Ishikawa (cell line): Measurements from ENCODE around the gene TMEM169.

ENCODE experiments used
- CEBPB ChIP-seq: IDR thresholded peaks from 2 replicates; pipeline ENCODE4 v1.6.1; 2012
- CREB1 ChIP-seq: IDR thresholded peaks from 2 replicates; pipeline ENCODE4 v1.6.1; 2012; ENCODE audit warnings: low read depth
- EGR1 ChIP-seq: IDR thresholded peaks from 2 replicates; pipeline ENCODE4 v1.6.1; 2012
- EP300 ChIP-seq: IDR thresholded peaks from 2 replicates; pipeline ENCODE4 v1.6.1; 2012; ENCODE audit warnings: borderline replicate concordance
- FOXM1 ChIP-seq: IDR thresholded peaks from 2 replicates; pipeline ENCODE4 v1.6.1; 2012; ENCODE audit warnings: low read depth, borderline replicate concordance
- NFIC ChIP-seq: IDR thresholded peaks from 2 replicates; pipeline ENCODE4 v1.6.1; 2012
- RAD21 ChIP-seq: IDR thresholded peaks from 2 replicates; pipeline ENCODE4 v1.6.1; 2012; ENCODE audit warnings: low read depth
- TAF1 ChIP-seq: IDR thresholded peaks from 2 replicates; pipeline ENCODE4 v1.6.1; 2012; ENCODE audit warnings: low read depth, mild to moderate bottlenecking
- TCF12 ChIP-seq: IDR thresholded peaks from 2 replicates; pipeline ENCODE4 v1.6.1; 2012; ENCODE audit warnings: low read depth
- TEAD4 ChIP-seq: IDR thresholded peaks from 2 replicates; pipeline ENCODE4 v1.6.1; 2012
- YY1 ChIP-seq: IDR thresholded peaks from 2 replicates; pipeline ENCODE4 v1.6.1; 2012; ENCODE audit warnings: low read depth
- ZBTB7A ChIP-seq: IDR thresholded peaks from 2 replicates; pipeline ENCODE4 v1.6.1; 2012; ENCODE audit warnings: low read depth
- TF ChIP-seq, protein P1 (sequence below): IDR thresholded peaks from 2 replicates; pipeline ENCODE4 v1.6.1; 2012
- TF ChIP-seq, protein P2 (sequence below): IDR thresholded peaks from 2 replicates; pipeline ENCODE4 v1.6.1; 2012; ENCODE audit warnings: low read depth, mild to moderate bottlenecking
- TF ChIP-seq, protein P3 (sequence below): IDR thresholded peaks from 2 replicates; pipeline ENCODE4 v1.6.1; 2012

Gene TMEM169

DNA sequence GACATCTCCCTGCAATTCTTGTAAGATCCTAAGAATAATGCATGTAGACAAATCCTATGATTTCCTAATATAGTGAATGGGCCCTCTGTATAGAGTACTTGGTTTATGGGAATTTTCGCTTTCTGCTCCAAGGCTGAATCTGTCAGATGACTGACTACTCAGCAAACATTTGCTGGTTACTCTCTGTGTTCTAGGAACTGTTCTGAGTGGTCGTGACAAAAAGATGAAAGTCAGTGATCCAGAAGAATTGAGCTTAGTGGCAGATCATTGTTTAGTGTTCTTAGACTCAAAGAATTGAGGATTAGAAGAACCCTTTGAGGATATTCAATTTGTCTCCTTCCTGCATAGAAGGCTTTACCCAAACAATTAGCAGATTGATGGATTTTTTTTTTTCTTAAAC, 37.4 kb downstream of the TMEM169 start:
- TF ChIP-seq TCF12 = no peak
- no peak for TF ChIP-seq FOXM1
- TF ChIP-seq RAD21 = no peak
- TF ChIP-seq EGR1 = no peak
- TF ChIP-seq NFIC = no peak
- TF ChIP-seq ZBTB7A = no peak
- TF ChIP-seq EP300 = no peak
- TF ChIP-seq, protein P1, sequence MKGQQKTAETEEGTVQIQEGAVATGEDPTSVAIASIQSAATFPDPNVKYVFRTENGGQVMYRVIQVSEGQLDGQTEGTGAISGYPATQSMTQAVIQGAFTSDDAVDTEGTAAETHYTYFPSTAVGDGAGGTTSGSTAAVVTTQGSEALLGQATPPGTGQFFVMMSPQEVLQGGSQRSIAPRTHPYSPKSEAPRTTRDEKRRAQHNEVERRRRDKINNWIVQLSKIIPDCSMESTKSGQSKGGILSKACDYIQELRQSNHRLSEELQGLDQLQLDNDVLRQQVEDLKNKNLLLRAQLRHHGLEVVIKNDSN = no peak
- no peak for TF ChIP-seq CREB1
- no peak for TF ChIP-seq CEBPB

DNA sequence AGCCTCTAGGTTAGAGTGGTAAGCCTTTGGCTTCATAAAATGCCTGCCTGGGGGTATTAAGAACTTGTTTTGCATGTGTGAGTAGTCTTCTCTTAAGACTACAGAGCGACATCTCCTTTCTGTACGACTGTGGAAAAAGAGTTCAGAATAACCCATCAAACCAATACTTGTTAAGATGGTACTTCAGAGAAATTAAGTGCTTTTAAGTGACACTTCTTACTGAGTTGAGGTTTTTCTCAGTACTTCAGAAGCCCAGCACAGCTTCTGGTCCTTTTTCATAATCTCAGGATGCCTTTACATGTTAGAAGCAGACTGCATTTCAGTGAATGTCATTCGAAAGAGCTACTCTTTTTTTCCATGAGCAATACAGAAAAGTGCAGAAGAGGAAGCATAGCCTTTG, 38.3 kb downstream of the TMEM169 start:
- no peak for TF ChIP-seq EGR1
- no peak for TF ChIP-seq FOXM1
- no peak for TF ChIP-seq CEBPB
- TF ChIP-seq TAF1 = no peak

DNA sequence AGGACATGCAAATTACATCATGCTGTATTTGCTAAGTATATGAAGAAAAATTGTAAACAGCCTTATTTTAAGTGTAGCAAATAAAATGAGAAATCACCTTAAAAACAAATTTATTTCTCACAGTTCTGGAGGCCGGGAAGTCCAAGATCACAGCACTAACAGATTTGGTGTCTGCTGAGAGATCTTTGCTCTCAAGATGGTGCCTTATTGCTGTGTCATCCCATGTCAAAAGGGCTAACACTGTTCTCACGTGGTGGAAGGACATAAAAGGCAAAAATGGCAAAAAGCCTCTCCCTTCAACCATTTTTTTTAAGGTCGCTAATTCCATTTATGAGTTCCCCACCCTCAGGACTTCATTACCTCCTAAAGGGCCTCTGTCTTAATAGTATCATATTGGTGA, 39.5 kb downstream of the TMEM169 start:
- no peak for TF ChIP-seq EP300
- no peak for TF ChIP-seq TEAD4
- no peak for TF ChIP-seq CEBPB
- TF ChIP-seq, protein P2, sequence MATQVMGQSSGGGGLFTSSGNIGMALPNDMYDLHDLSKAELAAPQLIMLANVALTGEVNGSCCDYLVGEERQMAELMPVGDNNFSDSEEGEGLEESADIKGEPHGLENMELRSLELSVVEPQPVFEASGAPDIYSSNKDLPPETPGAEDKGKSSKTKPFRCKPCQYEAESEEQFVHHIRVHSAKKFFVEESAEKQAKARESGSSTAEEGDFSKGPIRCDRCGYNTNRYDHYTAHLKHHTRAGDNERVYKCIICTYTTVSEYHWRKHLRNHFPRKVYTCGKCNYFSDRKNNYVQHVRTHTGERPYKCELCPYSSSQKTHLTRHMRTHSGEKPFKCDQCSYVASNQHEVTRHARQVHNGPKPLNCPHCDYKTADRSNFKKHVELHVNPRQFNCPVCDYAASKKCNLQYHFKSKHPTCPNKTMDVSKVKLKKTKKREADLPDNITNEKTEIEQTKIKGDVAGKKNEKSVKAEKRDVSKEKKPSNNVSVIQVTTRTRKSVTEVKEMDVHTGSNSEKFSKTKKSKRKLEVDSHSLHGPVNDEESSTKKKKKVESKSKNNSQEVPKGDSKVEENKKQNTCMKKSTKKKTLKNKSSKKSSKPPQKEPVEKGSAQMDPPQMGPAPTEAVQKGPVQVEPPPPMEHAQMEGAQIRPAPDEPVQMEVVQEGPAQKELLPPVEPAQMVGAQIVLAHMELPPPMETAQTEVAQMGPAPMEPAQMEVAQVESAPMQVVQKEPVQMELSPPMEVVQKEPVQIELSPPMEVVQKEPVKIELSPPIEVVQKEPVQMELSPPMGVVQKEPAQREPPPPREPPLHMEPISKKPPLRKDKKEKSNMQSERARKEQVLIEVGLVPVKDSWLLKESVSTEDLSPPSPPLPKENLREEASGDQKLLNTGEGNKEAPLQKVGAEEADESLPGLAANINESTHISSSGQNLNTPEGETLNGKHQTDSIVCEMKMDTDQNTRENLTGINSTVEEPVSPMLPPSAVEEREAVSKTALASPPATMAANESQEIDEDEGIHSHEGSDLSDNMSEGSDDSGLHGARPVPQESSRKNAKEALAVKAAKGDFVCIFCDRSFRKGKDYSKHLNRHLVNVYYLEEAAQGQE = no peak
- no peak for TF ChIP-seq TAF1
- TF ChIP-seq EGR1 = no peak
- TF ChIP-seq ZBTB7A = no peak
- no peak for TF ChIP-seq FOXM1
- TF ChIP-seq CREB1 = no peak
- TF ChIP-seq, protein P1 = no peak
- TF ChIP-seq TCF12 = no peak
- no peak for TF ChIP-seq RAD21

DNA sequence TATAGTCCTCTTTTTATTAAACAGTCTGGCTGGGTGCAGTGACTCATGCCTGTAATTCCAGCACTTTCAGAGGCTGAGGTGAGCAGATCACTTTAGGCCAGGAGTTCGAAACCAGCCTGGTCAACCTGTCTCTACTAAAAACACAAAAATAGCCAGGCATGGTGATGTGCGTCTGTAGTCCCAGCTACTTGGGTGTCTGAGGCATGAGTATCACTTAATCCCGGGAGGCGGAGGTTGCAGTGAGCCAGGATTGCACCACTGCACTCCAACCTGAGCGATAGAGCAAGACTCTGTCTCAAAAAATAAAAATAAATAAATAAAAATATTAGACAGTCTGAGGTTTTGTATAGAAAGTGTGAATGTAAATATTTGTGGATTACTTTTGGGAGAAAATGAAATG, 45.2 kb downstream of the TMEM169 start:
- no peak for TF ChIP-seq RAD21
- TF ChIP-seq CEBPB = no peak
- TF ChIP-seq EP300 = no peak
- no peak for TF ChIP-seq TAF1
- no peak for TF ChIP-seq TCF12
- no peak for TF ChIP-seq CREB1
- no peak for TF ChIP-seq YY1
- TF ChIP-seq EGR1 = no peak
- TF ChIP-seq, protein P1 = no peak
- no peak for TF ChIP-seq NFIC

DNA sequence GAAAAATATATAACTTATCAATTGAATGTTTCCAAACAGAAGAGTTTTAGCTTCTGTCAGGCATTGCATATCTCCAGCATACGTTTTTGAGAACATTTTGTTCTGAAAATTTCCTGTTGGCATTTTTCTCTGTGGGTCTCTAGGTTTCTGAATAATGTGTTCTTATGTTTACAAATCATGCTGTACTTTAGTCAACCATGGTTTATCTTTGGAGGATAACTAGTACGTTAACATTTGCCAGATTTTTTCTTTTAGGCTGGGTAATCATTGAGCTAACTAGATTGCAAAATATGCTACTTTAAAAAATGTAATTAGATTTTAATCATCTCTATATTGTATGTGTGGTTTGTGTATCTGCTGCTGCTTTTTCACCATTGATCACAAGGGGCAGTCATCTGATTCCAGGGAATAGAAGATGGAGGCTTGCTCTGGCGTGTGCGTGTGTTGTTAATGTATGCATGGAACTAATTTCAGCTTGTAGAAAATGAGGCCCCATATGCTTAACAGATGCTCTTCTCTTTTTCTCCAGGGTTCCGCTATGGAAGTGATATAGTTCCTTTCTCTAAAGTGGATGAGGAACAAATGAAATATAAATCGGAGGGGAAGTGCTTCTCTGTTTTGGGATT, 48.7 kb downstream of the TMEM169 start:
- TF ChIP-seq EGR1 = no peak
- TF ChIP-seq TAF1 = no peak
- TF ChIP-seq CEBPB = no peak

DNA sequence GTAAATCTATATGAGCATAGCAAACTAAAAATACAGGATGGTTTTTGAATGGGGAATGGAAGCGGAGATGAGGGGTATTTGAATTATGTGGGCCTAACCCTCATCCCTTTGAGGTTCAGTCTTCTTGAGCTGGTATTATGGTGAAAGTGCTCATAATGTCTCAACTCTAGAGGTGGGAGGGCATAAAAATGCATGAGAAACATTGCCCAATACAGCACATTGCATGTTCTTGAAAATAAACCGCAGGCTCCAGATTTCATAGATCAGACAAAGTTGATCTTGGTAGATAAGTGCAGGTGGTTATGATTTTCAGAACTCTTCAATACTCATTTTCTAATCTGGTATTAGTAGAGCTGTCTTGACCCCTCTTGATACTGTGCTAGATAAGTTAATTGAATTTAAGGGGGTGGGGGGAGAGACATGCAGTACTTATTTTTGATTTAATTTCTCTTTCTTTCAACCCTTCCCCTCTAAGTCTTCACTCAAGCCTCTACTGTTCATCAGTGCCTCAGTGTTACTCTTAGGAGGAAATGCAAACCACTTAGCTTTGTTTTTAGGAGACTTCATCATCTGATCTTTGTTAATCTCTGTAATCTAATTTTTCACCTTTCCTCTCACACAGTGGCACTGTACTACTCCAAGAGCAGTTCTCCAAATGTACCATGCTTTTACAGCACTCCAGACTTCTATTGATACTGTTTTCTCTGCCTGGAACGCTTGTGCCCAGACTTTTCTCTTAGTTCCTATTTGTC, 49.6 kb downstream of the TMEM169 start:
- TF ChIP-seq CREB1 (no peak), EP300 (no peak), TAF1 (no peak), TEAD4 (no peak), YY1 (no peak), TCF12 (no peak), NFIC (no peak), EGR1 (no peak), RAD21 (no peak), ZBTB7A (no peak), FOXM1 (no peak), CEBPB (no peak)
- TF ChIP-seq, protein P3, sequence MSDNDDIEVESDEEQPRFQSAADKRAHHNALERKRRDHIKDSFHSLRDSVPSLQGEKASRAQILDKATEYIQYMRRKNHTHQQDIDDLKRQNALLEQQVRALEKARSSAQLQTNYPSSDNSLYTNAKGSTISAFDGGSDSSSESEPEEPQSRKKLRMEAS = no peak
- TF ChIP-seq, protein P2 = no peak
- TF ChIP-seq, protein P1 = no peak
